Astrocyte (in vitro differentiated cells and primary cell): ENCODE data around the gene PDGFRB.

Experiments
- CTCF ChIP-seq: IDR thresholded peaks from 2 replicates; pipeline ENCODE4 v1.5.1; 2011; ENCODE audit warnings: low read depth, mild to moderate bottlenecking, inconsistent platforms, low read length, moderate library complexity; ENCODE audit not compliant: insufficient read depth
- EZH2 ChIP-seq: IDR thresholded peaks from 2 replicates; pipeline ENCODE4 v1.6.1; 2012; ENCODE audit warnings: mild to moderate bottlenecking, low read length, inconsistent platforms; ENCODE audit not compliant: insufficient read depth

- TF ChIP-seq CTCF (no peak), EZH2 (peak; percentile 84)
Measured at GRCh38 chr5:150189728-150190502, 34.3 kb upstream of the PDGFRB start, which contains the start of gene SLC6A7.
